ENCODE results near the gene MAST2.

Gene MAST2

GRCh38 chr1:45999507-45999906 is 196.1 kb downstream of the MAST2 start:
- H3K9ac ChIP-seq (ENCODE audit: low read length) = no peak overlapping the region
- H3K9me2 ChIP-seq (replicated peaks; ENCODE audit: insufficient read depth, low read length) = no peaks in the 10 kb centered on the region
- no peaks in the 10 kb centered on the region for H3K27me3 ChIP-seq (replicated peaks; ENCODE audit: insufficient read depth, low read length)
- H2AFZ ChIP-seq (ENCODE audit: low read length) = no peak overlapping the region
- TF ChIP-seq EZH2phosphoT487 (IDR thresholded peaks at IDR 0.05; ENCODE audit: low read length) (no peak), CTCF (IDR thresholded peaks at IDR 0.05; ENCODE audit: low read length) (no peak), EZH2 (optimal IDR thresholded peaks at IDR 0.05; ENCODE audit: low read depth, low read length) (no peak)
- H4K20me1 ChIP-seq (ENCODE audit: insufficient read depth, low read length) = no peaks in the 10 kb centered on the region
- no peak for DNase-seq
- no peaks in the 10 kb centered on the region for H3K79me2 ChIP-seq (ENCODE audit: low read length)
- H3K4me1 ChIP-seq (ENCODE audit: low read length) = no peaks in the 10 kb centered on the region
- H3K27ac ChIP-seq (ENCODE audit: low read length) = no peak overlapping the region
- H3K4me3 ChIP-seq (ENCODE audit: low read length) = no peak overlapping the region
- H3K4me2 ChIP-seq (ENCODE audit: low read depth, low read length) = no peak overlapping the region
- H3K9me3 ChIP-seq (replicated peaks; ENCODE audit: insufficient read depth, low read length) = no peaks in the 10 kb centered on the region
- no peaks in the 10 kb centered on the region for H3F3A ChIP-seq (ENCODE audit: insufficient read depth, low read length)
- H3K36me3 ChIP-seq (replicated peaks; ENCODE audit: insufficient read depth, low read length) = no peaks in the 10 kb centered on the region

GRCh38 chr1:46001081-46001785 is 197.8 kb downstream of the MAST2 start:
- no peaks in the 10 kb centered on the region for H3K9me2 ChIP-seq (replicated peaks; ENCODE audit: insufficient read depth, low read length)
- H3K9ac ChIP-seq (ENCODE audit: low read length) = no peak overlapping the region
- H3K9me3 ChIP-seq (replicated peaks; ENCODE audit: insufficient read depth, low read length) = no peaks in the 10 kb centered on the region
- no peak overlapping the region for H3K4me3 ChIP-seq (ENCODE audit: low read length)
- H3K79me2 ChIP-seq (ENCODE audit: low read length) = no peaks in the 10 kb centered on the region
- H3K27me3 ChIP-seq (replicated peaks; ENCODE audit: insufficient read depth, low read length) = no peaks in the 10 kb centered on the region
- no peaks in the 10 kb centered on the region for H3K4me1 ChIP-seq (ENCODE audit: low read length)
- no peaks in the 10 kb centered on the region for H3F3A ChIP-seq (ENCODE audit: insufficient read depth, low read length)
- no peak overlapping the region for H2AFZ ChIP-seq (ENCODE audit: low read length)
- H3K27ac ChIP-seq (ENCODE audit: low read length) = no peak overlapping the region
- H3K36me3 ChIP-seq (replicated peaks; ENCODE audit: insufficient read depth, low read length) = no peaks in the 10 kb centered on the region
- no peaks in the 10 kb centered on the region for H4K20me1 ChIP-seq (ENCODE audit: insufficient read depth, low read length)
- no peak for DNase-seq
- TF ChIP-seq EZH2 (optimal IDR thresholded peaks at IDR 0.05; ENCODE audit: low read depth, low read length) (no peak), CTCF (IDR thresholded peaks at IDR 0.05; ENCODE audit: low read length) (no peak), EZH2phosphoT487 (IDR thresholded peaks at IDR 0.05; ENCODE audit: low read length) (no peak)
- no peak overlapping the region for H3K4me2 ChIP-seq (ENCODE audit: low read depth, low read length)

- H3K27me3 ChIP-seq (replicated peaks; ENCODE audit: insufficient read depth, low read length) = no peaks in the 10 kb centered on the region
- TF ChIP-seq EZH2phosphoT487 (IDR thresholded peaks at IDR 0.05; ENCODE audit: low read length) (no peak), CTCF (IDR thresholded peaks at IDR 0.05; ENCODE audit: low read length) (no peak), EZH2 (optimal IDR thresholded peaks at IDR 0.05; ENCODE audit: low read depth, low read length) (no peak)
- H3K4me2 ChIP-seq (ENCODE audit: low read depth, low read length) = no peak overlapping the region
- H3K27ac ChIP-seq (ENCODE audit: low read length) = no peak overlapping the region
- no peaks in the 10 kb centered on the region for H4K20me1 ChIP-seq (ENCODE audit: insufficient read depth, low read length)
- no peak overlapping the region for H3K9ac ChIP-seq (ENCODE audit: low read length)
- H3K79me2 ChIP-seq (ENCODE audit: low read length) = no peaks in the 10 kb centered on the region
- H3K4me3 ChIP-seq (ENCODE audit: low read length) = no peak overlapping the region
- H3K36me3 ChIP-seq (replicated peaks; ENCODE audit: insufficient read depth, low read length) = no peaks in the 10 kb centered on the region
- no peak overlapping the region for H2AFZ ChIP-seq (ENCODE audit: low read length)
- no peaks in the 10 kb centered on the region for H3K9me2 ChIP-seq (replicated peaks; ENCODE audit: insufficient read depth, low read length)
- no peaks in the 10 kb centered on the region for H3K9me3 ChIP-seq (replicated peaks; ENCODE audit: insufficient read depth, low read length)
- H3F3A ChIP-seq (ENCODE audit: insufficient read depth, low read length) = no peaks in the 10 kb centered on the region
- no peaks in the 10 kb centered on the region for H3K4me1 ChIP-seq (ENCODE audit: low read length)
- DNase-seq = no peak
These were observed 199.2 kb downstream of the MAST2 start for GRCh38 chr1:46002551-46003150.
